Astrocyte of the cerebellum (primary cell): ENCODE data around the gene PRR18.
A peak's percentile ranks its signal among the peaks of the same experiment; 100 is the strongest.

ENCODE experiments used
- DNase-seq: peaks from one replicate; pipeline ENCODE4 v3.0.0-alpha.2; 2011; ENCODE audit warnings: low read depth
- H3K4me3 ChIP-seq: 2 replicates; pipeline ENCODE4 v1.5.1; 2011; ENCODE audit warnings: mild to moderate bottlenecking, low read depth, low read length, moderate library complexity
- CTCF ChIP-seq: IDR thresholded peaks from 2 replicates; pipeline ENCODE4 v1.5.1; 2012; ENCODE audit warnings: low read length, low read depth, moderate library complexity, mild to moderate bottlenecking; ENCODE audit errors: missing control alignments
- in situ Hi-C: cut with HindIII; loops from 2 replicates; pipeline ENCODE4 v1.10.0; 2017; ENCODE audit warnings: low sequenced_read_pairs

Gene PRR18

GRCh38 chr6:166313255-166314070, 5.3 kb upstream of the PRR18 start:
- in situ Hi-C loops: no loop called here
- TF ChIP-seq CTCF: peak; percentile 77
- no peak for DNase-seq
- no peak overlapping the region for H3K4me3 ChIP-seq

GRCh38 chr6:166312832-166313231, 4.6 kb upstream of the PRR18 start:
- in situ Hi-C loops: no loop called here

GRCh38 chr6:166310634-166311033, 2.4 kb upstream of the PRR18 start:
- H3K4me3 ChIP-seq: no peak overlapping the region
- in situ Hi-C loops: no loop called here
- no peak for TF ChIP-seq CTCF
- no peak for DNase-seq

More at GRCh38 chr6:166312832-166313231, 4.6 kb upstream of the PRR18 start:
- no peak overlapping the region for H3K4me3 ChIP-seq
- DNase-seq: no peak
- TF ChIP-seq CTCF: no peak

GRCh38 chr6:166309977-166310376, 1.8 kb upstream of the PRR18 start:
- no peak for DNase-seq
- TF ChIP-seq CTCF: no peak
- in situ Hi-C loops: no loop called here
- no peak overlapping the region for H3K4me3 ChIP-seq

- no peak for TF ChIP-seq CTCF
- in situ Hi-C loops: no loop called here
- H3K4me3 ChIP-seq: no peak overlapping the region
- no peak for DNase-seq
Observed at GRCh38 chr6:166308769-166309589, 787 bp upstream of the PRR18 start.

GRCh38 chr6:166307082-166308032, 835 bp downstream of the PRR18 start:
- no peak for DNase-seq
- in situ Hi-C loops: no loop called here
- peak overlapping the region; percentile 37 for H3K4me3 ChIP-seq
- TF ChIP-seq CTCF: no peak
